IPS DF 6.9 (cell line): ENCODE data around the gene LAMA1.
A peak's percentile ranks its signal among the peaks of the same experiment; 100 is the strongest.

Source experiments
- DNase-seq: peaks from one replicate; pipeline ENCODE4 v3.0.0-alpha.2; 2013; ENCODE audit warnings: low read depth, low spot score
- H3K27ac ChIP-seq: one replicate; pipeline ENCODE4 v1.5.1; 2013; ENCODE audit warnings: low read length, control low read depth
- H3K27me3 ChIP-seq: 2 replicates; pipeline ENCODE4 v1.6.1; 2013; ENCODE audit warnings: mild to moderate bottlenecking, low read length; ENCODE audit not compliant: control insufficient read depth, insufficient read depth
- H3K36me3 ChIP-seq: 2 replicates; pipeline ENCODE4 v1.6.1; 2013; ENCODE audit warnings: low read length; ENCODE audit not compliant: control insufficient read depth, insufficient read depth
- H3K4me1 ChIP-seq: 2 replicates; pipeline ENCODE4 v1.6.1; 2013; ENCODE audit warnings: low read length; ENCODE audit not compliant: control insufficient read depth, insufficient read depth
- H3K4me3 ChIP-seq: 2 replicates; pipeline ENCODE4 v1.5.1; 2013; ENCODE audit warnings: mild to moderate bottlenecking, low read length
- H3K9me3 ChIP-seq: 2 replicates; pipeline ENCODE4 v1.6.1; 2013; ENCODE audit warnings: low read length, inconsistent platforms; ENCODE audit not compliant: control insufficient read depth, insufficient read depth
- WGBS: extraction: QIAGEN DNeasy Blood & Tissue Kit; methylation state at CpG from one replicate; pipeline ENCODE4 v1.1.7; 2013; ENCODE audit warnings: mixed read lengths, missing lambda C conversion rate; ENCODE audit not compliant: insufficient read length, insufficient coverage; 5-methylcytosine and 5-hydroxymethylcytosine counted together

LAMA1 gene

GRCh38 chr18:7056026-7056425 lies 61.6 kb downstream of the LAMA1 start:
- no peaks in the 10 kb centered on the region for H3K9me3 ChIP-seq
- no peak overlapping the region for H3K4me3 ChIP-seq
- H3K27ac ChIP-seq = no peak overlapping the region
- H3K4me1 ChIP-seq = no peaks in the 10 kb centered on the region
- no CpG with 5 or more reads among the region's 6 CpGs for WGBS
- H3K27me3 ChIP-seq = no peaks in the 10 kb centered on the region
- H3K36me3 ChIP-seq = no peaks in the 10 kb centered on the region
- no peak for DNase-seq

GRCh38 chr18:7049951-7050350 lies 67.6 kb downstream of the LAMA1 start:
- WGBS = no CpG with 5 or more reads among the region's 5 CpGs
- no peak for DNase-seq
- Histone ChIP-seq H3K4me1 (no peaks in the 10 kb centered on the region), H3K4me3 (no peak overlapping the region), H3K9me3 (no peaks in the 10 kb centered on the region), H3K27ac (no peak overlapping the region), H3K27me3 (no peaks in the 10 kb centered on the region), H3K36me3 (no peaks in the 10 kb centered on the region)

GRCh38 chr18:7048081-7048480 lies 69.5 kb downstream of the LAMA1 start:
- no CpG with 5 or more reads among the region's 7 CpGs for WGBS
- Histone ChIP-seq H3K4me1 (no peaks in the 10 kb centered on the region), H3K27ac (no peak overlapping the region), H3K9me3 (no peaks in the 10 kb centered on the region), H3K4me3 (no peak overlapping the region), H3K27me3 (no peaks in the 10 kb centered on the region), H3K36me3 (no peaks in the 10 kb centered on the region)
- no peak for DNase-seq

- Histone ChIP-seq H3K9me3 (no peaks in the 10 kb centered on the region), H3K4me3 (no peak overlapping the region), H3K27ac (no peak overlapping the region), H3K36me3 (no peaks in the 10 kb centered on the region), H3K27me3 (no peaks in the 10 kb centered on the region), H3K4me1 (no peaks in the 10 kb centered on the region)
- DNase-seq = no peak
- WGBS = no CpG with 5 or more reads among the region's 1 CpG
Measured at GRCh38 chr18:7047336-7047735, 70.3 kb downstream of the LAMA1 start.

GRCh38 chr18:7038330-7038851 lies 79.2 kb downstream of the LAMA1 start:
- Histone ChIP-seq H3K4me3 (no peak overlapping the region), H3K9me3 (no peaks in the 10 kb centered on the region), H3K4me1 (no peaks in the 10 kb centered on the region), H3K36me3 (no peaks in the 10 kb centered on the region; the same call in 1 of the 2 replicates), H3K27ac (no peak overlapping the region), H3K27me3 (no peaks in the 10 kb centered on the region)
- no CpG with 5 or more reads among the region's 20 CpGs for WGBS
- peak; percentile 63 for DNase-seq

GRCh38 chr18:7037470-7037869 lies 80.1 kb downstream of the LAMA1 start:
- Histone ChIP-seq H3K36me3 (no peaks in the 10 kb centered on the region; the same call in 1 of the 2 replicates), H3K4me3 (no peak overlapping the region), H3K27me3 (no peaks in the 10 kb centered on the region), H3K27ac (no peak overlapping the region), H3K4me1 (no peaks in the 10 kb centered on the region), H3K9me3 (no peaks in the 10 kb centered on the region)
- no CpG with 5 or more reads among the region's 11 CpGs for WGBS
- no peak for DNase-seq

GRCh38 chr18:7035807-7036206 lies 81.8 kb downstream of the LAMA1 start:
- H3K4me1 ChIP-seq = no peaks in the 10 kb centered on the region
- H3K27ac ChIP-seq = no peak overlapping the region
- no peaks in the 10 kb centered on the region for H3K27me3 ChIP-seq
- no peaks in the 10 kb centered on the region; the same call in 1 of the 2 replicates for H3K36me3 ChIP-seq
- H3K4me3 ChIP-seq = no peak overlapping the region
- no CpG with 5 or more reads among the region's 11 CpGs for WGBS
- H3K9me3 ChIP-seq = no peaks in the 10 kb centered on the region
- no peak for DNase-seq

GRCh38 chr18:7034924-7035323 lies 82.7 kb downstream of the LAMA1 start:
- Histone ChIP-seq H3K36me3 (no peaks in the 10 kb centered on the region; the same call in 1 of the 2 replicates), H3K4me1 (no peaks in the 10 kb centered on the region), H3K27me3 (no peaks in the 10 kb centered on the region), H3K27ac (no peak overlapping the region), H3K4me3 (no peak overlapping the region), H3K9me3 (no peaks in the 10 kb centered on the region)
- no CpG with 5 or more reads among the region's 5 CpGs for WGBS
- DNase-seq = no peak

- Histone ChIP-seq H3K27ac (no peak overlapping the region), H3K27me3 (no peaks in the 10 kb centered on the region), H3K4me1 (no peaks in the 10 kb centered on the region), H3K36me3 (no peaks in the 10 kb centered on the region; the same call in 1 of the 2 replicates), H3K4me3 (no peak overlapping the region), H3K9me3 (no peaks in the 10 kb centered on the region)
- no CpG with 5 or more reads among the region's 3 CpGs for WGBS
- DNase-seq = no peak
Measured at GRCh38 chr18:7032537-7032936, 85.1 kb downstream of the LAMA1 start.

GRCh38 chr18:7028625-7029024 lies 89.0 kb downstream of the LAMA1 start:
- no CpG with 5 or more reads among the region's 13 CpGs for WGBS
- no peak for DNase-seq
- no peaks in the 10 kb centered on the region for H3K27me3 ChIP-seq

GRCh38 chr18:7025194-7025593 lies 92.4 kb downstream of the LAMA1 start:
- peaks cover 8% of the 10 kb centered on the region; the same call in 1 of the 2 replicates for H3K36me3 ChIP-seq
- H3K4me1 ChIP-seq = no peaks in the 10 kb centered on the region
- WGBS = no CpG with 5 or more reads among the region's 6 CpGs
- no peak overlapping the region for H3K27ac ChIP-seq
- H3K27me3 ChIP-seq = no peaks in the 10 kb centered on the region
- DNase-seq = no peak
- no peak overlapping the region for H3K4me3 ChIP-seq
- H3K9me3 ChIP-seq = no peaks in the 10 kb centered on the region

More at GRCh38 chr18:7028625-7029024, 89.0 kb downstream of the LAMA1 start:
- Histone ChIP-seq H3K27ac (no peak overlapping the region), H3K36me3 (peaks cover 6% of the 10 kb centered on the region; the same call in 1 of the 2 replicates), H3K4me1 (no peaks in the 10 kb centered on the region), H3K4me3 (no peak overlapping the region), H3K9me3 (no peaks in the 10 kb centered on the region)
